ENCODE results near the gene TINCR. TPM values are rescaled to one million over a fixed set of nuclear protein-coding genes. Genes with fewer than 3 reads are reported as not detected.

TINCR gene
- total and polyA plus RNA-seq, 12 donors: 0.07 to 0.68 (median 0.25) TPM; not detected in 4

- DNase-seq (no peak), ATAC-seq (no peak)
- intact Hi-C loops (cut with DNase I): no loop called here
- Histone ChIP-seq H3K9me3 (peaks cover 0 to 47% (median 14%) of the 10 kb centered on the region in 11 donors), H3K27me3 (peaks cover 0 to 27% (median 12%) of the 10 kb centered on the region in 7 donors), H3K4me1 (no peaks in the 10 kb centered on the region), H3K36me3 (no peaks in the 10 kb centered on the region), H3K27ac (no peak overlapping the region), H3K4me3 (no peak overlapping the region)
- no peak for TF ChIP-seq CTCF (IDR thresholded peaks at IDR 0.05)
- WGBS, 2 donors: 45 to 58% methylated on average over 4 of the region's 4 CpGs
Measured at GRCh38 chr19:5519076-5519475, 48.7 kb downstream of the TINCR start.

GRCh38 chr19:5515737-5516136 is 52.0 kb downstream of the TINCR start:
- H3K4me3 ChIP-seq: no peak overlapping the region
- ATAC-seq: no peak
- WGBS, 2 donors: 69 to 71% methylated on average over 5 of the region's 5 CpGs
- intact Hi-C loops (cut with DNase I): no loop called here
- H3K27me3 ChIP-seq: peaks cover 0 to 11% (median 3%) of the 10 kb centered on the region in 7 donors
- no peak for TF ChIP-seq CTCF (IDR thresholded peaks at IDR 0.05)
- H3K9me3 ChIP-seq: peaks cover 0 to 46% (median 13%) of the 10 kb centered on the region in 11 donors
- no peak for DNase-seq
- H3K27ac ChIP-seq: no peak overlapping the region
- H3K36me3 ChIP-seq: no peaks in the 10 kb centered on the region
- H3K4me1 ChIP-seq: no peaks in the 10 kb centered on the region

- no peak overlapping the region for H3K27ac ChIP-seq
- 63 to 67% methylated on average over 3 of the region's 3 CpGs for WGBS, 2 donors
Measured at GRCh38 chr19:5514001-5514400, 53.8 kb downstream of the TINCR start.

GRCh38 chr19:5512715-5513114 is 55.0 kb downstream of the TINCR start:
- ATAC-seq: no peak
- no peak for TF ChIP-seq CTCF (IDR thresholded peaks at IDR 0.05)

More at GRCh38 chr19:5514001-5514400, 53.8 kb downstream of the TINCR start:
- Histone ChIP-seq H3K4me1 (no peaks in the 10 kb centered on the region), H3K9me3 (peaks cover 0 to 40% (median 10%) of the 10 kb centered on the region in 11 donors), H3K4me3 (no peak overlapping the region), H3K27me3 (peaks cover 0 to 6% (median 0%) of the 10 kb centered on the region in 7 donors), H3K36me3 (no peaks in the 10 kb centered on the region)
- ATAC-seq (no peak), DNase-seq (no peak)
- no peak for TF ChIP-seq CTCF (IDR thresholded peaks at IDR 0.05)
- intact Hi-C loops (cut with DNase I): no loop called here

More at GRCh38 chr19:5512715-5513114, 55.0 kb downstream of the TINCR start:
- no peak for DNase-seq
- Histone ChIP-seq H3K36me3 (no peaks in the 10 kb centered on the region), H3K27ac (no peak overlapping the region), H3K4me1 (no peaks in the 10 kb centered on the region), H3K9me3 (peaks cover 0 to 37% (median 10%) of the 10 kb centered on the region in 11 donors), H3K4me3 (no peak overlapping the region), H3K27me3 (peaks cover 0 to 6% (median 0%) of the 10 kb centered on the region in 7 donors)
- 78 to 80% methylated on average over 22 to 23 of the region's 23 CpGs for WGBS, 2 donors
- intact Hi-C loops (cut with DNase I): no loop called here

Other genes with a start within 250 kb of the TINCR start
- gene PTPRS, start 227.1 kb downstream of the TINCR start, total RNA-seq: 10 to 100 TPM; 25.5 to 74.7 (median 33.1) TPM
- 10 to 100 TPM in 1 of 2 donors, 1 to 10 TPM in 1; 4.9 to 20.2 TPM for gene PTPRS, start 227.1 kb downstream of the TINCR start, polyA plus RNA-seq
- not detected for gene ZNRF4, start 112.5 kb downstream of the TINCR start, total RNA-seq
- gene ZNRF4, start 112.5 kb downstream of the TINCR start, polyA plus RNA-seq: not detected
- 10 to 100 TPM; 34.4 to 70.4 (median 45.9) TPM for gene SAFB2, start 54.8 kb upstream of the TINCR start, total RNA-seq
- gene SAFB2, start 54.8 kb upstream of the TINCR start, polyA plus RNA-seq: 10 to 100 TPM; 30.8 to 80.3 TPM
- 10 to 100 TPM; 44.0 to 72.5 (median 50.2) TPM for gene SAFB, start 55.1 kb upstream of the TINCR start, total RNA-seq
- 10 to 100 TPM; 42.8 to 59.6 TPM for gene SAFB, start 55.1 kb upstream of the TINCR start, polyA plus RNA-seq
- gene MICOS13, start 112.6 kb upstream of the TINCR start, total RNA-seq: 100 to 1,000 TPM; 122 to 173 (median 133) TPM
- gene MICOS13, start 112.6 kb upstream of the TINCR start, polyA plus RNA-seq: 100 to 1,000 TPM; 263 to 658 TPM
- gene HSD11B1L, start 113.1 kb upstream of the TINCR start, total RNA-seq: 1 to 10 TPM; 3.3 to 7.6 (median 4.2) TPM
- 10 to 100 TPM in 1 of 2 donors, 1 to 10 TPM in 1; 6.3 to 13.2 TPM for gene HSD11B1L, start 113.1 kb upstream of the TINCR start, polyA plus RNA-seq
- gene RPL36, start 122.3 kb upstream of the TINCR start, total RNA-seq: 100 to 1,000 TPM; 270 to 463 (median 322) TPM
- gene RPL36, start 122.3 kb upstream of the TINCR start, polyA plus RNA-seq: 1,000 to 10,000 TPM in 1 of 2 donors, 100 to 1,000 TPM in 1; 980 to 1,152 TPM
- gene LONP1, start 152.2 kb upstream of the TINCR start, total RNA-seq: 100 to 1,000 TPM in 1 of 10 donors, 10 to 100 TPM in 9; 71.4 to 101 (median 88.5) TPM
- 100 to 1,000 TPM in 1 of 2 donors, 10 to 100 TPM in 1; 95.0 to 121 TPM for gene LONP1, start 152.2 kb upstream of the TINCR start, polyA plus RNA-seq
- not detected for gene CATSPERD, start 152.7 kb upstream of the TINCR start, total RNA-seq
- gene CATSPERD, start 152.7 kb upstream of the TINCR start, polyA plus RNA-seq: not detected
- gene PRR22, start 216.8 kb upstream of the TINCR start, total RNA-seq: 1 to 10 TPM in 6 of 10 donors, under 1 TPM in 4; 0.59 to 3.0 (median 1.1) TPM
- 1 to 10 TPM; 1.7 to 3.3 TPM for gene PRR22, start 216.8 kb upstream of the TINCR start, polyA plus RNA-seq
- 10 to 100 TPM; 11.5 to 27.8 (median 14.2) TPM for gene DUS3L, start 223.2 kb upstream of the TINCR start, total RNA-seq
- 10 to 100 TPM; 22.7 to 37.7 TPM for gene DUS3L, start 223.2 kb upstream of the TINCR start, polyA plus RNA-seq
- gene NRTN, start 237.1 kb upstream of the TINCR start, total RNA-seq: 10 to 100 TPM in 8 of 10 donors, 1 to 10 TPM in 2; 4.5 to 40.4 (median 14.8) TPM
- 10 to 100 TPM; 15.4 to 38.1 TPM for gene NRTN, start 237.1 kb upstream of the TINCR start, polyA plus RNA-seq